T-helper 1 cell (primary cell): ENCODE results near the gene MGAT5B.
A peak's percentile ranks its signal among the peaks of the same experiment; 100 is the strongest.
"Not testable (repeated sequence)": the region's sequence is repeated elsewhere in the genome, so short reads cannot be mapped to it uniquely, and the experiment has no call there.

Experiments
- DNase-seq, 5 donors: peaks; one replicate each; pipeline ENCODE4 v3.0.0-alpha.2; 2012 to 2020
- total RNA-seq, 4 donors: gene quantifications; one replicate each; lab custom pipeline; 2026; lab: John Stamatoyannopoulos, UW

The MGAT5B gene, protein sequence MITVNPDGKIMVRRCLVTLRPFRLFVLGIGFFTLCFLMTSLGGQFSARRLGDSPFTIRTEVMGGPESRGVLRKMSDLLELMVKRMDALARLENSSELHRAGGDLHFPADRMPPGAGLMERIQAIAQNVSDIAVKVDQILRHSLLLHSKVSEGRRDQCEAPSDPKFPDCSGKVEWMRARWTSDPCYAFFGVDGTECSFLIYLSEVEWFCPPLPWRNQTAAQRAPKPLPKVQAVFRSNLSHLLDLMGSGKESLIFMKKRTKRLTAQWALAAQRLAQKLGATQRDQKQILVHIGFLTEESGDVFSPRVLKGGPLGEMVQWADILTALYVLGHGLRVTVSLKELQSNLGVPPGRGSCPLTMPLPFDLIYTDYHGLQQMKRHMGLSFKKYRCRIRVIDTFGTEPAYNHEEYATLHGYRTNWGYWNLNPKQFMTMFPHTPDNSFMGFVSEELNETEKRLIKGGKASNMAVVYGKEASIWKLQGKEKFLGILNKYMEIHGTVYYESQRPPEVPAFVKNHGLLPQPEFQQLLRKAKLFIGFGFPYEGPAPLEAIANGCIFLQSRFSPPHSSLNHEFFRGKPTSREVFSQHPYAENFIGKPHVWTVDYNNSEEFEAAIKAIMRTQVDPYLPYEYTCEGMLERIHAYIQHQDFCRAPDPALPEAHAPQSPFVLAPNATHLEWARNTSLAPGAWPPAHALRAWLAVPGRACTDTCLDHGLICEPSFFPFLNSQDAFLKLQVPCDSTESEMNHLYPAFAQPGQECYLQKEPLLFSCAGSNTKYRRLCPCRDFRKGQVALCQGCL
- total RNA-seq = 0 to 0.46 (median 0.19) reads per million in 4 donors

DNA sequence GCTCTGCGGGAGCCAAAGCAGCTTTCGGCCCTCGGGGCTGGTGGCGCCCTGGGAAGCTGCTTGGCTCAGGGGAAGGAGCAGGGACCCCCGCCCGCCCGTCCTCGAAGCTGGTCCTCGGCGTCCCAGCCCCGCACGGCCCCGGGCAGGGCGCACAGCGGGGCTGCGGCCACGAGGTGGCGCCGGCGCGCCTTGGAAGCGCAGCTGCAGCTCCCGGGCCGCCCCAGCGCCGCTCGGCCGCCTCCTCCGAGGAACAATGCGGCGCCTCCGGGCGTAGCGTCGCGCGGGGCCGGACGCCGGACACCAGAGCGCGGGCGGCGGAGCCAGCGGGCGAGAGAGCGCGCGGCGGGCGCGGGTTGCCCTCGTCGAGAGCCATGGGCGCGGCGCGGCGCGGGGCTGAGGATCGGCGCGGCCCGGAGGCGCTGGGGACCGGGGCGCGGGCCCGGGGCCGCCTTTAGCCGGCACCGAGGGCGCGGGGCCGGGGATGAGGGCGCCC is at the start of gene MGAT5B:
MGAT5B (plus strand) TSS at position 229 of the 493 bp plus-strand sequence. CDS start 626 bp downstream, outside the sequence.
- DNase-seq = peak; percentile 53 to 77 (median 64)

DNA sequence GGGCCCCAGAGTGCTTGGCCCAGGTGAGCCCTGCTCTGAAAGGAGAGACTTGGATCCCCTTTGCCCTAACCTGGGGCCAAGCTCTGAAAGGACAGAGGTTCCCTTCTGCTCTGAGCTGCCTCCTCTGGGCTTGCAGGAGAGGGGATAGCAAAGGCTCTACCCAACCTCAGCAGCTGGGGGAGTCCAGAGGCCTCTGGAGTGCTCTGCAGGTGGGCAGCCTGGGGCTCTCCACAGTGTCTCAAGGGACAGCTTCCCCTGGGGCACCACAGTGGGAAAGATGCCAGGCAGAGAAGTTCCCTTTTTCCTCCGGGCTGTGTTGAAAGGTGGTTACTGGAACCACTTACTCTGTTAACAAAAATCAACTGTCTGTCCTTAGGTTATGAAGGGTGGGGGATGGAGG is 48.2 kb upstream of the MGAT5B start:
- DNase-seq = no peak

DNA sequence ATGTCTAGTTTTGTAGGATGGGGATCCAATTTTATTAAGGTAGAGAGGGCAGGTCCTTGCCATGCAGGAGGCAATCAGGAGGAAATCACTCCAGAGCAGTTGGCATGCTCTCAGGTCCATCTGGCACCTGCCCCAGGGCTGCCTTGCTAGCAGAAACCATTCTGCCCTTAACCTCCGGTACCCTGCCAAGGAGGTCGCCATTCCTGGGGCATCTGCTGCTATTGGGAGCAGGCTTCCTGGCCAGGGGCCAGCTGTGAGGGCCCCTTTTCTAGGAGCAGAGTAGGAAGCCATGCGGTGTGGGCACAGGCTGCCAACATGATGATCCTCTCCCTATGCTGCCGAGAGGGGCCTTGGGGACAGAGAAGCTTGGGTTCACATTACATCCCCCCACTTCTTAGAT is 47.6 kb upstream of the MGAT5B start:
- DNase-seq = no peak

DNA sequence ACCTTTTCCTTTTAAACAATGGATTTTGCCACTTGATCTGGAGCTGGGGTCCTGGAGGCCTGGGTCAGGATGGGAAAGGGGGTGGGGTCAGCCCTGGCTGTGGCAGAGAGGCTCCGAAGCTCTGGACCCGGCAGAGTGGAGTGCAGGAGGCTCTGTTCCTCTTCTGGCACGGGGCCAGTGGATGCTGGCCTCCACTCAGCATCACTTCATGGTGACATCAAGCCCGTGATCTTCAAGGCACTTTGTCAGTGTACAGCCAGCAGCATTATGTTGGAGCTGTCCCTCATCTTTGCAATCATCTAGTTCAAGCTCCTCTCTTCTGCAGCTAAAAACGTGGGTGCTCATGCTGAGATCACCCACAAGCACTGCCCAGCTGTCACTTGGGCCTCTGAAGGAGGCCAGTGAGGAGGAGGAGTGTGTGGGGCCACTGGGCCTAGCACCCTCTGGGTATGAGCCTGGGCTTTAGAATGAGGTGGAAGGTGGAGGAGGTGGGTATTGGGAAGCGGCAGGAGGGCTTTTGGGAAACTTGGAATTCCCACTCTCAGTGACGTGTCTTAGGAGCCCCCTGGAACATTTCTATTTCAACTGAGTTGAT is 45.9 kb upstream of the MGAT5B start:
- DNase-seq = no peak

DNA sequence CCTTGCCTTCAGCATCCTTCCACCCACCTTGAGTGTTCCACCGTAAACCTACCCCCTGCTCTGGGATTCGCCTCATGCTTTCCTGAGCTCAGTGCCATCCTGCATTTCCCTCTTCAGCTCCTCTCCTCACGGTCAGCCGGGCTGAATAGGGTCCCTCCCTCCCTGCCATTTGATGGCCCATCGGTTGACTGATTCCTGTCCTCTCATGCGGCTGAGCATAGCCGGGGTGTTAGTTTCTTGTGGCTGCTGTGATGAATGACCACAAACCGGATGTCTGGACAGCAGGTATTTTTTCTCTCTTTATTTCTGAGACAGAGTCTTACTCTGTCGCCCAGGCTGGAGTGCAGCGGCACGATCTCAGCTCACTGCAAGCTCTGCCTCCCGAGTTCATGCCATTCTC is 44.1 kb upstream of the MGAT5B start:
- DNase-seq = no peak

DNA sequence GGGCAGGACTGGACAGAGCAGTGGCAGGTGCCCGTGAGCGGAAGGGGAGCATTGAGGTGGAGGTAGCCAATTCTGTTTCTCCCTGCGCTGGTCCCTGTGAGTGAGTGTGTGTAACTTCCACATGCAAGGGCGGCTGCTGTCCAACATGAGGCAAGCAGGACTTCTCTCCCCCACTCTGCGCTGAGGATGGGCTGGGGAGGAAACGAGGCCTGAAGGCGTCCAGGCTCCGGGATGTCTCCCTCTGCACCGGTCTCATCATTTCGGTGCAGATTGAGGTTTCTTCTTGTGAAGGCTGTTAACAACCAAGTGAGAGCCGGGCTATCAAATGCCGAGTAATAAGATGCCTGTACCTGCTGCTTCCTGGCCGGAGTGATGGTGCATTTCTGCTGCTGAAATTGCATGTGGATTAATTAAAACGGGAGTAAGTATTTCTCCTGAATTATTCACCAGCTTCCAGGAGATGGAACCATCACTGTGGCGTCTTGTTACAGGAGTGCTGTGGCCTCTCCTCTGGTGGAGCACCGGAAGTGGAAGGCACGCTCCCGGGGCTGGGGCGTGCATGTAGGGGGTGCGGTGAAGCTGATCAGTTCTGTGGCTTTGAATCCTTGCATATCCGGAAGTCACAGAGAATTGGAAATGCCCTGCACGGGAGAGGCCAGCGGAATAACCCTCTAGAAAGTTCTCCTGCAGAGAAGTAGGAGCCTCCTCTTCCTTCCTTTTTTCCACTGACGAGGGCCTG is 41.7 kb upstream of the MGAT5B start:
- DNase-seq = no peak

DNA sequence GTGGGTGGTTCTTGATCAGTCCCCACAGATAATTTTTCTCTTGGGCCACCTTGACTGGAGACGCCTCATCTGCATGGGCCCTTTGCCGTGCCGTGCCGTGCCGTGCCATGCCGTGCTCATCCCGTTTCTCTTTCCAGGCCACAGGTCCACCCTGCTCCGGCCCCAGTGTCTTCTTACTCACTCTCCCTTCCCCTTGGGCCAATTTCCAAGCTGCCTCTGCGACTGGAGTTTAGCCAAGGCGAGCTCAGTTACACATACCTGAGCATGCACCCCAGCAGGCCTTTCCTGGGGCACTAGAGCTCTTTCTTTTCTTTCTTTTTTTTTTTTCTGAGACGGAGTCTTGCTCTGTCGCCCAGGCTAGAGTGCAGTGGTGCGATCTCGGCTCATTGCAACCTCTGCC is 40.5 kb upstream of the MGAT5B start:
- DNase-seq = no peak

DNA sequence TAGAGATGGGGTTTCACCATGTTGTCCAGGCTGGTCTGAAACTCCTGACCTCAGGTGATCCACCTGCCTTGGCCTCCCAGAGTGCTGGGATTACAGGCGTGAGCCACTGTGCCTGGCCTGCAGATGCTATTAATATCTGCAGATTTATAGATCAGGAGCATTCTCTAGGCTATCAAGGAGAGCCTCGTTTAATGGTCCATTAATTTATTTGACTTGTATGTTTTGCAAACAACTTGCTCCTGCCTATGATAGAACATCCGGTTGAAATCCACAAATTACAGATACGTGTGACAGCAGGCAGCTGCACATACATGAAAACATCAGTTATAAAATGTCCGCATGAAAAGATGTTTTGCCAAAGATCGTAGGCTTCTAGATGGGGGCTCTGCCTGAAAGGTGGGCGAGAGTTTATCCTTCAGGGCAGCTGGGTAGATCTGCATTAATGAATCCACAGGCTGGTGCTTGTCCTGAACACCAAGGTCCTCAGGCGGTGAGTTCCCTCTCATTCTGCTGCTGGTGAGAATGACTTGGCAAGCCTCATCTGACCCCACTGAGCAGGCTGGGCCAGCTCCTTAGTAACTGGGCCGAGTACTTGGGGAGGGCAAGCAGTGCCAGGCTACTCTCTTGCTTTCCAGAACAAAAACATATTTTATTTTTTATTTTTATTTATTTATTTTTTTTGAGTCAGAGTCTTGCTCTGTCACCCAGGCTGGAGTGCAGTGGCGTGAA is 37.1 kb upstream of the MGAT5B start:
- no peak for DNase-seq

DNA sequence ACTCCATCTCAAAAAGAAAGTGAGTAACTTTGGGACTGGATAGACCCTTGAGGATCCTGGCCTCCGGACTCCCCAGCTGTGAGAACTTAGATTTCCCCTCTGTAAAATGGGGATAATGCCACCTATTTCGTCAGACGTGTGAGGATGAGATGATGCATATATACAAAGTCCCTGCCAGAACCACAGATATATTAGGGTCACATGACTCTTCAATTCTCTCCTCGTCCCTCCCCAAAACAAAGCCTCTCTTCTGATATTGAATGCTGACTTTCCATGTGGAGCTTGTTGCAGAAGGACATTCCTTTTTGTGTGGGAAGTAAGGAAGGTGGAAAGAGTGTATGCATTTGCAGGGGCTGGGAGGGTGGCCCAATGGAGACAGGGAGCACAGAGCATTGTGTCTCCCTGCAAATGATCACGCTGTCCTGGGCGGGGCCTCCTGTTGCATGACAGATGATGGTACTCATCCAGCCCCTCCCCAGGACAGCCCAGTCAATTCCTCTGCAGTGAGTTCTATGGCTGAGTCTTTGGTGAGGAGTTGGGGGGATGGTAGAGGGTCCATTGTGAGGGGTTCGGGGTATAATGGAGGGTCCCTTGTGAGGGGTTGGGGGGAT is 35.1 kb upstream of the MGAT5B start:
- no peak for DNase-seq

DNA sequence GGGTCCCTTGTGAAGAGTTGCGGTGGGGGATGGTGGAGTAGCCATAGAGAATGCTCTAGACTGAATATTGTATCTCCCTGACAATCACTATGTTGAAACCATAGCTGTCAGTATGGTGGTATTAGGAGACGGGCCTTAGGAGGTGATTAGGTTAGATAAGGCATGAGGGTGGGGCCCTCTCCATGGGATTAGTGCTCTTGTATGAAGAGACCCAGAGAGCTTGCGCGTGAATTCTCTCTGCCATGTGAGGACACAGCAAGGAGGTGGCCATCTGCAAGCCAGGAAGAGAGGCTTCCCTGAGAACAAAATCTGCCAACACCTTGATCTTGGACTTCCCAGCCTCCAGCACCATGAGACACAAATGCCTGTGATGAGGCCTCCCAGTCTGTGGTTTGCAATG is 34.5 kb upstream of the MGAT5B start:
- no peak for DNase-seq

DNA sequence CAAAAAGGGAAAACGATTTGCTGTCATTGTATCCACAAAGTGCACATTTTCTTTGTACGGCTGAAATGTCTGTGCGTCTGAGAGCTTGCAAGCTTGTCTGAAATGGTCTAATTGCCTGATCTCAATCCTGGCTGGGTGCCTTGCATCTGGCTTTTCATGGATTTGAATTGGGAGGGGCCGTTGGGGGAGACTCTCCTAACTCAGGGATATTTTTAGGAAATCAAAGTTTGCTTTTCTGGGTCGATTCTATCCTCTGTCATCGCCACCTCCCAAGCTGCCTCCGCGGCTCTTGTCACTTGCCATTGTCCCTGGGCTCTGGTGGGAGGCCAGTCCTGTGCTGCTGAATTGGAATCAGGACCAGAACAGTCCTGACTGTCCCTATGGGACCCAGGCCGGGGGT is 33.3 kb upstream of the MGAT5B start:
- no peak for DNase-seq

DNA sequence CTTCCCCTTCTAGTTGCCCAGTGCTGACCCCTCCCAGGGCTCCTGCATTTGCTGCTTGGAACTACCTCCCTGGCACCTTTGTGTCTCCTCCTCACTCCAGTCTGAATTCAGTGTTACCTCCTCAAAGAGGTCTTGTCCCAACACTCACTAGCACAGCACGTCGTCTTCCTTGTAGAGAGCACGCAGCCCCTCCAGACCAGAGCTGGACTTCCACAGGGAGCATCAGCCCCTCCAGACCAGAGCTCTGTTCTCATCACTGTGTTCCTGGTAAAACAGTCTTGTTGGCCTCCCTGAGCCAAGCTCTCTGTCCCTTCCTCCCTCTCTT is 27.8 kb upstream of the MGAT5B start:
- no peak for DNase-seq

DNA sequence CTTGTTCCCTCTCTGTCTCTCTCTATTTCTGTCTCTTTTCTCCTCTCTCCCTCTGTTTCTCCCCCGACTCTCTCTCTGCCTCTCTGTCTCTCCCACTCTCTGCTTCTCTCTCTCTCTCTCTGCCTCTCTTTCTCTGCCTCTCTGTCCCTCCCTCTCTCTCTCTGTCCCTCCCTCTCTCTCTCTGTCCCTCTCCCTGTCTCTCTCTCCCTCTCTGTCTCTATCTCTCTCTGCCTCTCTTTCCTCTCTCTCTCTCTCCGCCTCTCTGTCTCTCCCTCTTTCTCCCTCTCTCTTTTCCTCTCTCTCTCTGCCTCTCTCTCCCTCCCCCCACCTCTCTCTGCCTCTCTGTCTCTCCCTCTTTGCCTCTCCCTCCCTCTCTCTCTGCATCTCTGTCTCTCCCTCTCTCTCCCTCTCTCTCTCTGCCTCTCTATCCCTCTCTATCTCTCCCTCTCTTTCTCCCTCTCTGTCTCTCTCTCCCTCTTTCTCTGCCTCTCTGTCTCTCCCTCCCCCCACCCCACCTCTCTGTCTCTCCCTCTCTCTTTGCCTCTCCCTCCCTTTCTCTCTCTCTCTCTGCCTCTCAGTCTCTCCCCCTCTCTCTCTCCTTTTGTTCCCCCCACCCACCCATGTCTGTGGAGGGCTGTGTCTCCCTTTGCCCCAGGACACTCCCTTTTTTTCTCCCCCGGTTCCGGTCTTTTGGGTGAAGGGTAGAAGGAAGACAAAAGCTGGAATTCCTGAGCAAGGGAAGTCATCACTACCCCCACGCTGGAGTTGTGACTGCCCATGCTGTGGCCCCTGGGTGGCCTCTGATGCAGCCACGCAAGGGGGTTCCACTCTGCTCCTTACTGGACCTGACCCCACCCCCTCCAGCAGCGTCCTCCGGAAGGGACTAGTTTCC is 27.1 kb upstream of the MGAT5B start:
- no peak for DNase-seq

DNA sequence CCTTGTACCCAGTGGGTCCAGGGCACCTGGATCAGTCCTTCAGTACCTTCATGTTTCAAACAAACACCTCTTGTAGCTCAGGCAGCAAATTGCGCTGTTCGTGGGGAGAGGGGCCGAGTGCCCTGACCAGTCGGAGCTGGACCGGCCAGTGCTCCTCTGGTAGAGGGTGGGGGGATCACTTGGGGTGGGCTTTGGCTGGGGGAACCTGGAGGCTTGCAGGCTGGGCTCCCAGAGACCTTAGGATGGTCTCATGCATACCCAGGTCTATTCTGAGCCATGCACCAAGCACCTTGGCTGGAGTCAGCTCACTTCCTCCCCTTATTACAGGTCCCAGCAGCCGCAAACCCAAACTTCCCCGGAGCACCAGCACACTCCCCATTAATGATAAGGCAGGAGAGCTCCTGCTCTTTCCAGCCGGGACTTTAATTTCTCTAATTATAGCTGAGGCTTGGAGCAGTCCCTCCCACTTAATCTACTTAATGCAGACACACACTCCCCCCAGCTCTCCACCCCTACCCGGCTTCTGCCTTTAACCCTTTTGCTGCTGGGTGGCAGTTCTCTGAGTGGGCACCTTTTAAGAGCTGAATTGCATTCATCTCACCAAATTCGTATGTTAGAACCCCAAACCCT is 26.3 kb upstream of the MGAT5B start:
- DNase-seq = no peak

DNA sequence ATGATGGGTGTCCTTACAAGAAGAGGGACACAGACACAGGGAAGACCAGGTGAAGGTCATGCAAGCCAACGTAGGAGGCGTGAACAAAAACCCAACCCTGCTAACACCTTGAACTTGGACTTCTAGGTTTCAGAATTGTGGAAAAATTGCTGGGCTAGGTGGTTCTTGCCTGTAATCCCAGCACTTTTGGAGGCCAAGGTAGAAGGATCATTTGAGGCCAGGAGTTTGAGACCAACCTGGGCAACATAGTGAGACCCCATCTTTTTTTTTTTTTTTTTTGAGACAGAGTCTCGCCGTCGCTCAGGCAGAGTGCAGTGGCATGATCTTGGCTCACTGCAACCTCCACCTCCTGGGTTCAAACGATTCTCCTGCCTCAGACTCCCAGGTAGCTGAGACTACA is 25.1 kb upstream of the MGAT5B start:
- not testable (repeated sequence) for DNase-seq

DNA sequence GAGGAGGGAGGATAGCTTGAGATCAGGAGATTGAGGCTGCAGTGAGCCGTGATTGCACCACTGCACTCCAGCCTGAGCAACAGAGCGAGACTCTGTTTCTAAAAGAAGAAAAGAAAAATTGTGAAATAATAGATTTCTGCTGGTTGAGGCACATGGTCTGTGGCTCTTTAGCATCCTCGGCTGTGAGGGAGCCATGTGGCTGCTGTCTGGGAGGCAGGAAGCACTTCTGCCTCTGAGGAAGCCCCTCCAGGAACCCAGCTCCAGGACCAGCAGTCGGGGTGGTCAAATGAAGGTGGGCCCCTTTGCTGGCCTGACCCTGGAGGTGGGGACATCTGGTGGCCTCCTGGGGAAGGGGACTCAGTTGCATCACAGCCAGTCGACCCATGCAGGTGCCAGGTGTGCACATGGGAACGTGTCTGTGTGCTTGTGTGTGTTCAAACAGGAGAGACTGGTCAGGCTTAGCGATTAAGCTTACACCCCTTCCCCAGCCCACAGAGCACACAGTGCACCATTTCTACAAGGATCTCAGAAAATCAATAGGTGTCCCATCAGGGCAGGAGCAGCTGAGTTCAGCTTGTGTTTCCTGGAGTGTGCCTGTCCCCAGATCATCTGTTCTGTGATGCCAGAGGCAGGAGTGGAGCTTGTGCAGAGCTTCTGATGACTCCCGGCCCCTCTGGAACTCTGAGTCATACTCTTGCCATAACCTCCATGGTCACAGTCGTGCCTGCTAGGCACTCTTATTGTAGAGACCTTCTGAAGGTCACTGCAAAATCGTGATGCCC is 24.3 kb upstream of the MGAT5B start:
- no peak for DNase-seq

DNA sequence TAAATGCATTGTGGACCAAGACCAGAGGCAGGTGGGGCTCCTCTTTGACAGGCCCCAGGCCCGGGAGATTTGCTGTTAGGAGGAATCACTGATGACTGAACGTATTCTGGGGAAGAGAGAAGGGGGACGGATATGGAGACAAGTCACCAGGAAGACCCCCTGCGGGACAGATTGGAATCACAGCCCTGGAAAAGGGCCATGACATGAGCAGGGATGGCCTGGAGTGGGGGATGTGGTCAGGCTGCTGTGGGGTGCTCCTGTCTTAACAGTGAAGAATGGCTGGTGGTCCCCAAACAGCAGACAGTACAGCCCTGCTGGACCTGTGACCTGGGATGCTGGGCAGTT is 23.7 kb upstream of the MGAT5B start:
- no peak for DNase-seq

DNA sequence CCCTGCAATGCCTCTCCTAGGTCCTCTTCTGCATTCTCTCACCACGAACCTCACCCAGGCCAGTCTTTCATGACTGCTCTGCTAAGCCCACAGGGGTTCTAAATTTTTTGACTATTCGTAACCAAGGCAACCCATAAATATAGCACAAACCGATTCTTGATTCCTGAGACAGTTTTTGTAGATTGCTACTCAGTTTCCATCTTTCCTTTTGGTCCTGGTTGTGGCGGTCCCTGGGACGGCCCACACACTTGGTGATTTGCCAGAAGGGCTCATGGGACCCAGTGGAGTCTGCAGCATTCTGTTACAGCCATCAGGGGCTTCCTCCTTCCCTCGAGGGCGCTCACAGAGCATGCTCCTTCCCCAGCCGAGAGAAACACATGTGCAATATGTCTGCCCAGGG is 23.4 kb upstream of the MGAT5B start:
- no peak for DNase-seq

DNA sequence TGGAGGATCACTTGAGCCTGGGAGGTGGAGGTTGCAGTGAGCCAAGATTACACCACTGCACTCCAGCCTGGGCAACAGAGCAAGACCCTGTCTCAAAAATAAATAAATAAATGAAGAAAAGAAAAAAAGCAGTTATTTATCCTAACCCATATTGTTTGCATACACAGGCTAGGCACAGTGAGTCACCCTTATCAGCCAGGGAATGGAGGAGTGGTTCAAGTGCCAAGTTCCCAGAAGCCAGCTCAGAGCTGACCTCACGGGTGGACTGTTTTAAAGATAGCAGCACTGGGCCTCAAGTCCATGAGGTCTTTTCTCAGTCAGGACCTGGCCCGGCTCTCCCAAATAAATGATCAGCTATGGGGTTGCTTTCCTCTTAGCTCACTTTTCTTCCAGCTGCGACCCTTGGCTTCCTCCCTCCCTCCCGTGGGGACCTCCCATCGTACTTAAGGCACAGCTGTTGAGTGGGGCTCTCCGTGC is 22.6 kb upstream of the MGAT5B start:
- DNase-seq = no peak
